Bronchus fibroblast of lung (primary cell): Measurements from ENCODE around the gene TAF9. TPM values are rescaled to one million over a fixed set of nuclear protein-coding genes. Genes with fewer than 3 reads are reported as not detected.

Source experiments
- total RNA-seq: library from RNA; depleted of rRNA; stranded (reverse); fragments of >200 nt; gene quantifications from 2 replicates; pipeline ENCODE4 v1.2.3, GENCODE V29; 2015

TAF9 gene, protein sequence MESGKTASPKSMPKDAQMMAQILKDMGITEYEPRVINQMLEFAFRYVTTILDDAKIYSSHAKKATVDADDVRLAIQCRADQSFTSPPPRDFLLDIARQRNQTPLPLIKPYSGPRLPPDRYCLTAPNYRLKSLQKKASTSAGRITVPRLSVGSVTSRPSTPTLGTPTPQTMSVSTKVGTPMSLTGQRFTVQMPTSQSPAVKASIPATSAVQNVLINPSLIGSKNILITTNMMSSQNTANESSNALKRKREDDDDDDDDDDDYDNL
- 85.6 and 89.8 TPM in 2 replicates for total RNA-seq

DNA sequence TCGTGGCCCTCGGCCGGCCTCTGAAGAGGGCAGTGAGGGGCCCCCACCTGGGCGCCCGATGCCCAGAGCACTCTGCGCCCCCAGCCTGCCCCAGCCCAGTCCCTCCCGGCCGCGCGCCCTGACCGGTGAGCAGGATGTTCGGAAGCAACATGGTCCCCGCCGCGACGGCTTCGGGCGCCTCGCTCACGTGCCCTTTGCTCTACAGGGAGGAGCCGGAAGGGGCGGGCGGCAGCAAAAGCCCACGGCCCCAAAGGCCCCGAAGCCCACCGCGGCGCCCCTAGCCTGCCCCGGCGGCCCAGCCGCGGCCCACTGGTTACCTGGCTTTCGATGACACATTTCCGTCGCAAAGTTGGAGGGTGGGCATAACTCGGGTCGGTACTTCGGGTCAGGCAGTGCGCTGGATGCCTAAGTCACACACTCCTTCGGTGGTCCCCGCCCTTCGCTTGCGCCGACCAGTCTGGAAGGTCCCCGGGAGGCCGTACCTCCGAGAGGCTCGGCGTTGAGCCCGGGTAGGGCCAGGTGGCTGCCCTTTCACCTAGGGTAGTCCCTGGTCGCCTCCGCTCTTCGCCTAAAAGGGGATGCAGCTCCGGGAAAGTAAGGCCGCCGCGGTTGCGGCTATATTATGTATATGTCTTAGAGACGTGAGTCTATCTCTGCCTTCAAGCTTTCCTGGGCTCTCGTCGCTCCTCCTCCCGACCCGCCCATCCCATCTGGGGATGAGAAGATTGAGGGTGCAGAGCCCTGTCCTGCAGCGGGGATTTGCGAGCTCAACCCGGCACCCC is at the start of gene TAF9, which contains the start of the genes AK6 and RAD17:
TSS of gene TAF9 (minus strand) at position 181 of the 782 bp plus-strand sequence. CDS start 3,783 bp downstream, outside the sequence.
TSS of gene AK6 (minus strand) at position 181 of the 782 bp plus-strand sequence. CDS start at position 151, 30 bp downstream.
TSS of gene RAD17 (plus strand) at position 479 of the 782 bp plus-strand sequence. CDS start 2,391 bp downstream, outside the sequence.

DNA sequence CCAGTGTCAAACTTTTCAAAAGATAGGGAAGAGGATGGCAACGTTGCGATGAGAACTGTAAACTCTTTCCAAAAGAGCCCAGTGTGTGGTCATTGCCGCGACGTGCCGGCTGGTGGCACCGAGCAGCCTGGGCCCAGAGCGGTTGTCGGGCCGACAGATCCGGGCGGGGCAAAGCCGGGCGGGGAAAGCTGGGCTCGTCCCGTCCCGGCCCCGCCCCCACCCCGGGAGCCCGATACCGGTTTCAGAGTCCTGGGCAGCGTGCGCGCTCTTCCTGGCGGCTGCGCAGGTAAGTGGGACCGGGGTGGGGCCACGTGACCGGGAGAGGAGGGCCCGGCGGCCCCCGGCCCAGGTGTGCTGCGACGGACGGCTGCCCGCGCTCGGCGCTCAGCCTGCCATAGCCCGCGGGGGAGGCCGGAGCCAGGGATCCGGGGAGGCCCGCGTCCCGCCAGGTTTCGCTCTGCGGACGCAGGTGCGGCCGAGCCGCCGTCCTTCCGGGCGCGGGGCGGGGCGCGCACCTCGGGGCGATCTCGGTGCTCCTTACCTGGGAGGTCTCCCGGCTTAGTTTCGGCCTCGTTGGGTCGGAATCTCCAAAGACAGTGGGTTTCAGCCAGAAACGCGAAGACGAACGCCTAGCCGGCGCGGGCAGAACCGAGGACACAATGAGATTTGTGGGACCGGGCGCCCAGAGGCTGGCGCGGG is 45.7 kb upstream of the TAF9 start, which contains the start of gene MARVELD2:
TSS of gene MARVELD2 (plus strand) at position 232 of the 699 bp plus-strand sequence. CDS start 4,270 bp downstream, outside the sequence.

Other genes starting within 250 kb of the TAF9 start
- 276 and 294 TPM in 2 replicates for gene CCNB1, start 202.4 kb downstream of the TAF9 start, total RNA-seq
- gene CENPH, start 179.9 kb downstream of the TAF9 start, total RNA-seq = 35.8 and 44.7 TPM in 2 replicates
- gene CDK7, start 134.6 kb downstream of the TAF9 start, total RNA-seq = 34.5 and 35.3 TPM in 2 replicates
- gene CCDC125, start 36.7 kb downstream of the TAF9 start, total RNA-seq = 1.5 and 2.2 TPM in 2 replicates
- gene AK6, start within 50 bp of the TAF9 start, total RNA-seq = 20.8 and 27.4 TPM in 2 replicates
- 14.7 and 16.5 TPM in 2 replicates for gene RAD17, start 298 bp upstream of the TAF9 start, total RNA-seq
- gene MARVELD2, start 45.6 kb upstream of the TAF9 start, total RNA-seq = 2.1 and 2.2 TPM in 2 replicates
- gene OCLN, start 123.3 kb upstream of the TAF9 start, total RNA-seq = 3.5 and 4.2 TPM in 2 replicates
- gene GTF2H2C, start 190.7 kb upstream of the TAF9 start, total RNA-seq = 29.1 and 31.3 TPM in 2 replicates